Measurements from ENCODE around the gene NUDT8. TPM values are rescaled to one million over a fixed set of nuclear protein-coding genes. Genes with fewer than 3 reads are reported as not detected.
A peak's percentile ranks its signal among the peaks of the same experiment; 100 is the strongest.

Gene NUDT8
- total and polyA plus RNA-seq, 9 of the 15 experiments (the other 6 are each of a cell fraction or from before 2014, with no cell fraction given): 0.23 to 27.8 (median 5.0) TPM

DNA sequence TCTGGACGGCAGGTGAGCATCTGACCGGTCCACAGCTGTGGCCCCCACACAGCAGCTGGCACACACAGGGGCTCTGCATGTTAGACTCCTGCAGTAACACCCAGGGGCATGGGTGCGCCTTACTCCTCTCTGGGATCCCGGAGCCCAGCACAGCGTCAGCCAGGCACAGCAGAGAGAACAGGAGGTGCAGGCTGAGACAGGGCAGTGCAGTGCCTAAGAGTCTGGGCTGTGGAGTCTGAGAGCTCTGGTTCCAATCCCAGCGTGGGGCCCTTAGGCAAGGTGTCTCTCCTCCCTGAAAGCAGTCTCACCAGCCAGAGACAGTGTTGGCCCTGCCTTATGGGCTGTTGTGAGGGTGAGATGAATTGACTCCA is 2.3 kb downstream of the NUDT8 start:
- Histone ChIP-seq H3K4me3 (no peak overlapping the region), H3K9ac (ENCODE audit: insufficient read depth in 1 of 2, low read depth in 2 of 2, low read length in 2 of 2) (peak overlapping the region in 1 of 2 experiments; percentile 98; a peak in 2 of 4 replicates), H2AFZ (ENCODE audit: low read depth, low read length) (no peak overlapping the region), H4K20me1 (replicated peaks; ENCODE audit: control insufficient read depth, insufficient read depth, low read length) (no peaks in the 10 kb centered on the region), H3K36me3 (ENCODE audit: control insufficient read depth, insufficient read depth, low read length) (peaks cover 15% of the 10 kb centered on the region; the same call in 1 of the 3 replicates), H3K9me3 (replicated peaks; ENCODE audit: control insufficient read depth, insufficient read depth, low read depth, low read length) (no peaks in the 10 kb centered on the region), H3K4me2 (ENCODE audit: insufficient read depth, low read length) (no peak overlapping the region), H3K27ac (ENCODE audit: extremely low read depth, low read depth, low read length) (no peak overlapping the region), H3K9me1 (ENCODE audit: control insufficient read depth, insufficient read depth, low read length) (no peaks in the 10 kb centered on the region), H3K79me2 (ENCODE audit: control insufficient read depth, insufficient read depth, low read length) (no peaks in the 10 kb centered on the region), H3K4me1 (replicated peaks in 1 of 2; ENCODE audit: control insufficient read depth in 2 of 2, insufficient read depth in 2 of 2, low read length in 2 of 2) (peaks cover 10 to 52% of the 10 kb centered on the region in 2 experiments), H3K27me3 (ENCODE audit: control insufficient read depth in 2 of 2, insufficient read depth in 2 of 2, low read length in 2 of 2) (no peaks in the 10 kb centered on the region)
- FAIRE-seq (no peak), ATAC-seq (no peak), DNase-seq (ENCODE audit: extremely low read depth in 1 of 4, low spot score in 3 of 4) (no peak)
- in situ Hi-C loops (cut with MboI) (no loop called here), intact Hi-C loops (cut with micrococcal nuclease) (no loop called here)
- ChIA-PET POLR2A (interaction anchor here (0.8 to 5.2 kb wide), 3 partner anchors 10 to 20 kb away, joined by 3 to 36 read pairs (median 3); no protein-coding TSS in a partner anchor), CTCF (ENCODE audit: low intra/inter-chr PET ratio) (no interaction called here)
- 77% methylated on average over 5 of the region's 6 CpGs for WGBS (ENCODE audit: insufficient coverage, low coverage, missing lambda C conversion rate)
- 0 out of 2 replicates have a peak, but pooled peaks have one; percentile 1 for TF ChIP-seq MBD2 (IDR thresholded peaks at IDR 0.05; ENCODE audit: borderline replicate concordance, low read depth)
- no peak for TF ChIP-seq MYC (IDR thresholded peaks at IDR 0.05; ENCODE audit: low read depth, low read length)
- no peak for TF ChIP-seq MYC (CRISPR knock-in tag; IDR thresholded peaks at IDR 0.05; ENCODE audit: borderline replicate concordance, low read depth)
- BruUV-seq (replicated peaks): no TSS peak

DNA sequence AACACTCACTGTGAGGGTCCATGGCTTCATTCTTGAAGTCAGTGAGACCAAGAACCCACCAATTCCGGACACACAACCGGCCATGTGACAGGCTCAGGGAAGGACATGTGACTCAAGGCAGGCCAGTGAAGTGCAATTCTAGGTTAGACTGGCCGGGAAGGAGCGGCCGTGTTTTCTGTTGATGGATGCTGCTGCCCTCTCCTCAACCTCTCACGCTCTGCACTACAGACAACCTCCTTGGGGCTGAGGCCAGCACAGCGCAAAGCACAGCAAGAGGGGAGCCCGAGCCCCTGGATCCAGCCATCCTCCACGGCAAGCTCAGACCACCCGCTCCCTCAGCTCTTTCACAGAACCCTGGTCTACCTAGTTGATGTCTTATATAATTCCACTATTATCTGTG is 2.8 kb downstream of the NUDT8 start:
- CTCF ChIA-PET (ENCODE audit: low intra/inter-chr PET ratio): no interaction called here
- no peak for DNase-seq (ENCODE audit: extremely low read depth in 1 of 4, low spot score in 3 of 4)
- Histone ChIP-seq H3K4me2 (ENCODE audit: insufficient read depth, low read length) (no peak overlapping the region), H3K27ac (ENCODE audit: extremely low read depth, low read depth, low read length) (no peak overlapping the region), H3K79me2 (ENCODE audit: control insufficient read depth, insufficient read depth, low read length) (0 out of 3 replicates have a peak, but pooled peaks cover 1% of the 10 kb centered on the region), H3K36me3 (ENCODE audit: control insufficient read depth, insufficient read depth, low read length) (peaks cover 15% of the 10 kb centered on the region; the same call in 1 of the 3 replicates), H4K20me1 (replicated peaks; ENCODE audit: control insufficient read depth, insufficient read depth, low read length) (no peaks in the 10 kb centered on the region), H3K9me1 (ENCODE audit: control insufficient read depth, insufficient read depth, low read length) (no peaks in the 10 kb centered on the region), H3K4me1 (replicated peaks in 1 of 2; ENCODE audit: control insufficient read depth in 2 of 2, insufficient read depth in 2 of 2, low read length in 2 of 2) (peaks cover 10 to 48% of the 10 kb centered on the region in 2 experiments), H3K4me3 (no peak overlapping the region), H3K27me3 (ENCODE audit: control insufficient read depth in 2 of 2, insufficient read depth in 2 of 2, low read length in 2 of 2) (no peaks in the 10 kb centered on the region), H2AFZ (ENCODE audit: low read depth, low read length) (no peak overlapping the region), H3K9me3 (replicated peaks; ENCODE audit: control insufficient read depth, insufficient read depth, low read depth, low read length) (no peaks in the 10 kb centered on the region), H3K9ac (ENCODE audit: insufficient read depth in 1 of 2, low read depth in 2 of 2, low read length in 2 of 2) (no peak overlapping the region; a peak in 1 of 4 replicates)
- in situ Hi-C loops (cut with MboI): no loop called here
- POLR2A ChIA-PET: interaction anchor here (1.1 to 5.2 kb wide), 2 partner anchors 10 to 14 kb away, joined by 3 to 36 read pairs; no protein-coding TSS in a partner anchor
- no TSS peak for BruUV-seq (replicated peaks)
- 85% methylated on average over 9 of the region's 10 CpGs for WGBS (ENCODE audit: insufficient coverage, low coverage, missing lambda C conversion rate)
- ATAC-seq: no peak
- FAIRE-seq: no peak
- intact Hi-C loops (cut with micrococcal nuclease): no loop called here
- TF ChIP-seq SMAD1 (IDR thresholded peaks at IDR 0.05; ENCODE audit: low read depth, low read length, partially characterized antibody) (no peak), RFX5 (IDR thresholded peaks at IDR 0.05; ENCODE audit: low read depth, low read length) (no peak), POU5F1 (IDR thresholded peaks at IDR 0.05; ENCODE audit: borderline replicate concordance, low read depth, low read length, partially characterized antibody) (no peak), SMAD2 (IDR thresholded peaks at IDR 0.05; ENCODE audit: low read depth, low read length) (no peak), ZNF174 (CRISPR knock-in tag; IDR thresholded peaks at IDR 0.05) (no peak)
- TF ChIP-seq, protein P1, sequence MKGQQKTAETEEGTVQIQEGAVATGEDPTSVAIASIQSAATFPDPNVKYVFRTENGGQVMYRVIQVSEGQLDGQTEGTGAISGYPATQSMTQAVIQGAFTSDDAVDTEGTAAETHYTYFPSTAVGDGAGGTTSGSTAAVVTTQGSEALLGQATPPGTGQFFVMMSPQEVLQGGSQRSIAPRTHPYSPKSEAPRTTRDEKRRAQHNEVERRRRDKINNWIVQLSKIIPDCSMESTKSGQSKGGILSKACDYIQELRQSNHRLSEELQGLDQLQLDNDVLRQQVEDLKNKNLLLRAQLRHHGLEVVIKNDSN (CRISPR knock-in tag; IDR thresholded peaks at IDR 0.05): peak; percentile 61; the same call in 1 of the 2 replicates
- TF ChIP-seq, protein P2, sequence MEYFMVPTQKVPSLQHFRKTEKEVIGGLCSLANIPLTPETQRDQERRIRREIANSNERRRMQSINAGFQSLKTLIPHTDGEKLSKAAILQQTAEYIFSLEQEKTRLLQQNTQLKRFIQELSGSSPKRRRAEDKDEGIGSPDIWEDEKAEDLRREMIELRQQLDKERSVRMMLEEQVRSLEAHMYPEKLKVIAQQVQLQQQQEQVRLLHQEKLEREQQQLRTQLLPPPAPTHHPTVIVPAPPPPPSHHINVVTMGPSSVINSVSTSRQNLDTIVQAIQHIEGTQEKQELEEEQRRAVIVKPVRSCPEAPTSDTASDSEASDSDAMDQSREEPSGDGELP (CRISPR knock-in tag; IDR thresholded peaks at IDR 0.05; ENCODE audit: borderline replicate concordance): 0 out of 2 replicates have a peak, but pooled peaks have one; percentile 17

All from K562 (cell line).